ENCODE measurements around the gene FBXO42. TPM values are rescaled to one million over a fixed set of nuclear protein-coding genes. Genes with fewer than 3 reads are reported as not detected.

The FBXO42 gene
- total and polyA plus RNA-seq, 9 of the 15 experiments (the other 6 are each of a cell fraction or from before 2014, with no cell fraction given): 7.2 to 24.8 (median 17.4) TPM

DNA sequence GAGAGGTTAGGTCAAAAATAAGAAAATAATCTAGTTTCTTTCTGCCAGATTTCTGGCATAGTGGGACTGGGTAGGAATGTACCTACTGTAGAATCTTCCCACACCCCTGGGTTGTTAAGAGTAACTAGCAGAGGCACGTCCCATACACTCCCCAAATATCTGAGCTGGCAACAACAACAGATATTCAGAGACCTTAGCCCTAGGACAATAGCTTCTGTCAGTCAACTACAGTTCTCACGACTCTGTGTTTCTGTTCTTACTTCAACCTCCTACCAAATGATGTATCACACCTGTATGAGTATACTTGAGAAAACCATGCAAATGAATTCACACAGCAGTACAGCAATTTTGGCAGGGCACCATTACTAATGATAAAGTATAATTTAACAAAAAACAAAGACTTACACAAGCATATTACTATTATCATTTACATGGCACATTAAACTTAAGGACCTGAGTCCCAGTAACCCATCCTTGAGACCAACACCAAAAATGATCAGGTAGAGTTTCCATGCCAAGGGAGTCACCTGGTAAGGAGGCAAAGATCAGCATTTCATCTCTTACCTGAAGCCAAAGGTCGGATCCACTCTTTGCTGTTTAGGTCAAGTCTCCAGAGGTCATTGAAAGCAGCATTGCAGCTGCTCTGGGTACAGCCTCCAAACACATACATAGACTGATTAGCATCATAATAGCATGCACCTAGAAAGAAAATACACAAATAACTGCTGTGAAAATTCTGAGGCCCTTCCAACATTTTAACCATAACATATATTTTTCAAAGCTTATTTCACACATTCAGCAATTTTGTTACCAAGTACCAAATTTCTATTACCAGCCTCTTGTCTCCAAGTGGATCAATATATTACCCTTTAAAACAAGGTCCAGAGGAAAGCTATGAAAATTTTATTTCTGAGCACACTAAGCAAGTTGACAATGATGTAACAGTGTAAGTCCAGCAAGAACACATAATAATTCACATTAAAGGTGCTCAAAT, 57.8 kb downstream of the FBXO42 start (continued):
- no peak for TF ChIP-seq SRF (CRISPR knock-in tag; IDR thresholded peaks at IDR 0.05)
- TF ChIP-seq, protein P1, sequence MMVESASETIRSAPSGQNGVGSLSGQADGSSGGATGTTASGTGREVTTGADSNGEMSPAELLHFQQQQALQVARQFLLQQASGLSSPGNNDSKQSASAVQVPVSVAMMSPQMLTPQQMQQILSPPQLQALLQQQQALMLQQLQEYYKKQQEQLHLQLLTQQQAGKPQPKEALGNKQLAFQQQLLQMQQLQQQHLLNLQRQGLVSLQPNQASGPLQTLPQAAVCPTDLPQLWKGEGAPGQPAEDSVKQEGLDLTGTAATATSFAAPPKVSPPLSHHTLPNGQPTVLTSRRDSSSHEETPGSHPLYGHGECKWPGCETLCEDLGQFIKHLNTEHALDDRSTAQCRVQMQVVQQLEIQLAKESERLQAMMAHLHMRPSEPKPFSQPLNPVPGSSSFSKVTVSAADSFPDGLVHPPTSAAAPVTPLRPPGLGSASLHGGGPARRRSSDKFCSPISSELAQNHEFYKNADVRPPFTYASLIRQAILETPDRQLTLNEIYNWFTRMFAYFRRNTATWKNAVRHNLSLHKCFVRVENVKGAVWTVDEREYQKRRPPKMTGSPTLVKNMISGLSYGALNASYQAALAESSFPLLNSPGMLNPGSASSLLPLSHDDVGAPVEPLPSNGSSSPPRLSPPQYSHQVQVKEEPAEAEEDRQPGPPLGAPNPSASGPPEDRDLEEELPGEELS (CRISPR knock-in tag; IDR thresholded peaks at IDR 0.05; ENCODE audit: borderline replicate concordance): no peak
- no peak for TF ChIP-seq U2AF1 (optimal IDR thresholded peaks at IDR 0.05; ENCODE audit: low read depth, low read length)
- TF ChIP-seq GATAD2A (IDR thresholded peaks at IDR 0.05): no peak
- TF ChIP-seq EP400 (IDR thresholded peaks at IDR 0.05): no peak
- TF ChIP-seq FIP1L1 (IDR thresholded peaks at IDR 0.05; ENCODE audit: low read depth, low read length, poor library complexity, severe bottlenecking): no peak
- TF ChIP-seq NCOR1 (IDR thresholded peaks at IDR 0.05): no peak
- TF ChIP-seq ZBTB8A (IDR thresholded peaks at IDR 0.05; ENCODE audit: partially characterized antibody): no peak
- no peak for TF ChIP-seq ILK (tag; IDR thresholded peaks at IDR 0.05; ENCODE audit: borderline replicate concordance, low read depth)
- no peak for TF ChIP-seq KDM4B (IDR thresholded peaks at IDR 0.05; ENCODE audit: borderline replicate concordance in 2 of 2, low read depth in 1 of 2)
- TF ChIP-seq, protein P2, sequence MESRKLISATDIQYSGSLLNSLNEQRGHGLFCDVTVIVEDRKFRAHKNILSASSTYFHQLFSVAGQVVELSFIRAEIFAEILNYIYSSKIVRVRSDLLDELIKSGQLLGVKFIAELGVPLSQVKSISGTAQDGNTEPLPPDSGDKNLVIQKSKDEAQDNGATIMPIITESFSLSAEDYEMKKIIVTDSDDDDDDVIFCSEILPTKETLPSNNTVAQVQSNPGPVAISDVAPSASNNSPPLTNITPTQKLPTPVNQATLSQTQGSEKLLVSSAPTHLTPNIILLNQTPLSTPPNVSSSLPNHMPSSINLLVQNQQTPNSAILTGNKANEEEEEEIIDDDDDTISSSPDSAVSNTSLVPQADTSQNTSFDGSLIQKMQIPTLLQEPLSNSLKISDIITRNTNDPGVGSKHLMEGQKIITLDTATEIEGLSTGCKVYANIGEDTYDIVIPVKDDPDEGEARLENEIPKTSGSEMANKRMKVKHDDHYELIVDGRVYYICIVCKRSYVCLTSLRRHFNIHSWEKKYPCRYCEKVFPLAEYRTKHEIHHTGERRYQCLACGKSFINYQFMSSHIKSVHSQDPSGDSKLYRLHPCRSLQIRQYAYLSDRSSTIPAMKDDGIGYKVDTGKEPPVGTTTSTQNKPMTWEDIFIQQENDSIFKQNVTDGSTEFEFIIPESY (CRISPR knock-in tag; IDR thresholded peaks at IDR 0.05): no peak
- no peak for TF ChIP-seq GMEB1 (CRISPR knock-in tag; IDR thresholded peaks at IDR 0.05)
- no peak for TF ChIP-seq ZKSCAN3 (CRISPR knock-in tag; IDR thresholded peaks at IDR 0.05)
- no peak for TF ChIP-seq ZNF41 (CRISPR knock-in tag; conservative IDR thresholded peaks at IDR 0.05)
- TF ChIP-seq ZNF354B (CRISPR knock-in tag; IDR thresholded peaks at IDR 0.05): no peak

All from K562 (cell line).